Astrocyte (in vitro differentiated cells and primary cell): Measurements from ENCODE around the gene PAFAH2. TPM values are rescaled to one million over a fixed set of nuclear protein-coding genes. Genes with fewer than 3 reads are reported as not detected.

Source experiments
- DNase-seq: peaks from one replicate; pipeline ENCODE4 v3.0.0-alpha.2; 2010; ENCODE audit warnings: low read depth
- FAIRE-seq: peaks from 2 replicates; lab custom pipeline; 2011; peaks lifted over from hg19 to GRCh38; lab: Jason Lieb, UNC
- H2AFZ ChIP-seq: 2 replicates; pipeline ENCODE4 v1.6.0; 2012; ENCODE audit warnings: low read depth, low read length, inconsistent platforms
- H3K27ac ChIP-seq: 2 replicates; pipeline ENCODE4 v1.5.1; 2011; ENCODE audit warnings: low read depth, low read length, inconsistent platforms
- H3K27me3 ChIP-seq: 2 replicates; pipeline ENCODE4 v1.6.0; 2011; ENCODE audit warnings: low read length, inconsistent platforms; ENCODE audit not compliant: insufficient read depth
- H3K36me3 ChIP-seq: 2 replicates; pipeline ENCODE4 v1.5.1; 2011; ENCODE audit warnings: low read length, inconsistent platforms; ENCODE audit not compliant: insufficient read depth
- H3K4me1 ChIP-seq: 2 replicates; pipeline ENCODE4 v1.5.1; 2011; ENCODE audit warnings: low read length, inconsistent platforms; ENCODE audit not compliant: insufficient read depth
- H3K4me2 ChIP-seq: 2 replicates; pipeline ENCODE4 v1.6.0; 2012; ENCODE audit warnings: low read length, inconsistent platforms
- H3K4me3 ChIP-seq: 2 replicates; pipeline ENCODE4 v1.5.1; 2011; ENCODE audit warnings: low read depth, mild to moderate bottlenecking, low read length, inconsistent platforms; ENCODE audit not compliant: insufficient read depth
- H3K79me2 ChIP-seq: 2 replicates; pipeline ENCODE4 v1.6.0; 2012; ENCODE audit warnings: mild to moderate bottlenecking, low read length, inconsistent platforms; ENCODE audit not compliant: insufficient read depth
- H3K9ac ChIP-seq: 2 replicates; pipeline ENCODE4 v1.6.0; 2012; ENCODE audit warnings: mild to moderate bottlenecking, low read length, inconsistent platforms
- H3K9me3 ChIP-seq: 2 replicates; pipeline ENCODE4 v1.5.1; 2012; ENCODE audit warnings: low read depth, mild to moderate bottlenecking, low read length, inconsistent platforms; ENCODE audit not compliant: insufficient read depth
- H4K20me1 ChIP-seq: 2 replicates; pipeline ENCODE4 v1.6.0; 2012; ENCODE audit warnings: low read length, inconsistent platforms; ENCODE audit not compliant: insufficient read depth
- H3K27ac Mint-ChIP-seq: one replicate; pipeline ENCODE4 v1.8.0; 2021; ENCODE audit warnings: mild to moderate bottlenecking, mixed read lengths; ENCODE audit not compliant: unreplicated experiment
- H3K27me3 Mint-ChIP-seq: one replicate; pipeline ENCODE4 v1.8.0; 2021; ENCODE audit warnings: low read depth, mixed read lengths; ENCODE audit not compliant: unreplicated experiment
- H3K36me3 Mint-ChIP-seq: one replicate; pipeline ENCODE4 v1.8.0; 2021; ENCODE audit warnings: low read depth, mixed read lengths; ENCODE audit not compliant: unreplicated experiment
- H3K4me1 Mint-ChIP-seq: one replicate; pipeline ENCODE4 v1.8.0; 2021; ENCODE audit warnings: low read depth, mixed read lengths; ENCODE audit not compliant: unreplicated experiment
- H3K4me3 Mint-ChIP-seq: one replicate; pipeline ENCODE4 v1.8.0; 2021; ENCODE audit warnings: mild to moderate bottlenecking, moderate library complexity, mixed read lengths; ENCODE audit not compliant: unreplicated experiment
- H3K9me3 Mint-ChIP-seq: one replicate; pipeline ENCODE4 v1.8.0; 2021; ENCODE audit warnings: mild to moderate bottlenecking, mixed read lengths; ENCODE audit not compliant: unreplicated experiment
- EZH2 ChIP-seq: IDR thresholded peaks from 2 replicates; pipeline ENCODE4 v1.6.1; 2012; ENCODE audit warnings: mild to moderate bottlenecking, low read length, inconsistent platforms; ENCODE audit not compliant: insufficient read depth
- total RNA-seq: library from RNA; stranded (reverse); gene quantifications from 2 replicates; pipeline ENCODE4 v1.2.1, GENCODE V29; 2021
- TF ChIP-seq, protein P1 (sequence below): IDR thresholded peaks from 2 replicates; pipeline ENCODE4 v1.5.1; 2011; ENCODE audit warnings: low read depth, mild to moderate bottlenecking, inconsistent platforms, low read length, moderate library complexity; ENCODE audit not compliant: insufficient read depth

The PAFAH2 gene
- total RNA-seq, 1 donor from 2014 or later = 14.1 TPM

DNA sequence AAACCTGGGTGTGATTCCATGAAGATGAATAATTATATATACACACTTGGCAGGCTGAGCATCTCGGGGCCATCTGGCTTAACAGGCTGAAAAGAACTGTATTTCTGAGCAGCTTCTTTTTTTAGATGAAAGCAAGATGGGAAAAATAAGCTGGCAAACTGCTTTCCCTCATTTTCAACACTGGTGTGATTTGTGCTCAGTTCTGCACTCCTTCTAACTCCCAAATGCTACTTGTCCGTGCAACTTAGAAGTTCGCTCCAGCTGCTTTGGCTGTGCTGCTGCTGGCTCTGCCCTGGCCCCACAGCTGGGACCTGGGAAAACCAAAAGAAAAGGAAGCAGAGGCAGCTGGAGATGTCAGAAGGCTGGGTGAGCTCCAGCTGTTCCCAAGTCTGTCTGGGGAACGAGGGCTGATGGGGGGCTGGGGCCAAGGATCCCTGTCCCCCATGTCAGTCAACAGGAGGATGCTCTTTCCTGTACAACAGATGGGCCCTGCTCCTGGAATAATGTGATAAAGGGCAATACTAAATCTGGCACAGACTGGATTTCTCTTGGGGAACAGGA, 44.9 kb downstream of the PAFAH2 start:
- Histone ChIP-seq H3K36me3 (no peaks in the 10 kb centered on the region), H3K9me3 (no peaks in the 10 kb centered on the region), H3K4me3 (no peak overlapping the region), H2AFZ (no peak overlapping the region), H4K20me1 (no peaks in the 10 kb centered on the region), H3K4me2 (peak overlapping the region; percentile 30), H3K27me3 (no peaks in the 10 kb centered on the region), H3K4me1 (peaks cover 8% of the 10 kb centered on the region), H3K79me2 (no peaks in the 10 kb centered on the region), H3K9ac (no peak overlapping the region), H3K27ac (no peak overlapping the region)
- no peak overlapping the region for H3K27ac Mint-ChIP-seq
- no peak for TF ChIP-seq EZH2
- TF ChIP-seq, protein P1, sequence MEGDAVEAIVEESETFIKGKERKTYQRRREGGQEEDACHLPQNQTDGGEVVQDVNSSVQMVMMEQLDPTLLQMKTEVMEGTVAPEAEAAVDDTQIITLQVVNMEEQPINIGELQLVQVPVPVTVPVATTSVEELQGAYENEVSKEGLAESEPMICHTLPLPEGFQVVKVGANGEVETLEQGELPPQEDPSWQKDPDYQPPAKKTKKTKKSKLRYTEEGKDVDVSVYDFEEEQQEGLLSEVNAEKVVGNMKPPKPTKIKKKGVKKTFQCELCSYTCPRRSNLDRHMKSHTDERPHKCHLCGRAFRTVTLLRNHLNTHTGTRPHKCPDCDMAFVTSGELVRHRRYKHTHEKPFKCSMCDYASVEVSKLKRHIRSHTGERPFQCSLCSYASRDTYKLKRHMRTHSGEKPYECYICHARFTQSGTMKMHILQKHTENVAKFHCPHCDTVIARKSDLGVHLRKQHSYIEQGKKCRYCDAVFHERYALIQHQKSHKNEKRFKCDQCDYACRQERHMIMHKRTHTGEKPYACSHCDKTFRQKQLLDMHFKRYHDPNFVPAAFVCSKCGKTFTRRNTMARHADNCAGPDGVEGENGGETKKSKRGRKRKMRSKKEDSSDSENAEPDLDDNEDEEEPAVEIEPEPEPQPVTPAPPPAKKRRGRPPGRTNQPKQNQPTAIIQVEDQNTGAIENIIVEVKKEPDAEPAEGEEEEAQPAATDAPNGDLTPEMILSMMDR = no peak
- peaks cover 14% of the 10 kb centered on the region for H3K36me3 Mint-ChIP-seq
- no peak for FAIRE-seq
- H3K27me3 Mint-ChIP-seq = no peaks in the 10 kb centered on the region
- peaks cover 6% of the 10 kb centered on the region for H3K9me3 Mint-ChIP-seq
- H3K4me3 Mint-ChIP-seq = no peak overlapping the region
- peak; percentile 34 for DNase-seq
- H3K4me1 Mint-ChIP-seq = peaks cover 2% of the 10 kb centered on the region

DNA sequence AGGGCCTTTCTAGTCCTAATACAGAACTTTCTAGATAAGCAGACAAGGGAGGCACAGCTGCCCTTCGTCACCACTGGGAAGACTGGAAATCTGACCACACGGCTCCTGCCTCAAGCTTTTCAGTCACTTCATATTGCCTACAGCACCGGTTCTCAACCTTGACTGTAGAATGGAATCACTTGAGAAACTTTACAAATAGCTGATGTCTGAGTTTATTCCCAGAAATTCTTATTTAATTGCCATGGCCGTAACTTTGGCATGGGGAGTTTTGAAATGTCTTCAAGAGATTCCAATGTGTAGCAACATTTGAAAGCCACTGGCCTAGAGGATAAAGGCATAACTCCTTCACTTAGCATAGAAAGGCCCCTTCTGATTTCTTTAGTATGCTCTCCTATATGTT, 49.2 kb downstream of the PAFAH2 start:
- TF ChIP-seq, protein P1 = no peak
- TF ChIP-seq EZH2 = no peak
- peaks cover 2% of the 10 kb centered on the region for H3K4me1 Mint-ChIP-seq

DNA sequence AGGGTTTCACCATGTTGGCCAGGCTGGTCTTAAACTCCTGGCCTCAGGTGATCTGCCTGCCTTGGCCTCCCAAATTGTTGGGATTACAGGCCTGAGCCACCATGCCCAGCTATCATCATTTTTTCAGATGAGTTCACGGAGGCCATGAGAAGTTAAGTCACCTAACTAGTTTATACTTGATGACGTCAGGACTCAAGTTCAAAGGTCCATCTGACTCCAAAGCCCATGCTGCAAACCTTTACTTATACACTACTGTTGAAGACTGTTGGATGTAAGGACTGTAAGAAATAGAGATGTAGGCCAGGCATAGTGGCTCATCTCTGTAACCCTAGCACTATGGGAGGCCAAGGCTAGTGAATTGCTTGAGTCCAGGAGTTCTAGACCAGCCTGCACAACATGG, 50.8 kb downstream of the PAFAH2 start:
- H3K79me2 ChIP-seq = no peaks in the 10 kb centered on the region
- H2AFZ ChIP-seq = no peak overlapping the region
- no peak overlapping the region for H3K4me3 Mint-ChIP-seq
- H3K4me1 ChIP-seq = no peaks in the 10 kb centered on the region
- H3K9me3 Mint-ChIP-seq = peaks cover 31% of the 10 kb centered on the region
- H3K4me1 Mint-ChIP-seq = no peaks in the 10 kb centered on the region
- H3K27me3 Mint-ChIP-seq = no peaks in the 10 kb centered on the region
- no peak overlapping the region for H3K4me2 ChIP-seq
- FAIRE-seq (no peak), DNase-seq (no peak)
- TF ChIP-seq, protein P1 = no peak
- TF ChIP-seq EZH2 = no peak
- H3K27me3 ChIP-seq = no peaks in the 10 kb centered on the region
- H4K20me1 ChIP-seq = no peaks in the 10 kb centered on the region
- no peaks in the 10 kb centered on the region for H3K9me3 ChIP-seq
- peaks cover 3% of the 10 kb centered on the region for H3K36me3 Mint-ChIP-seq
- no peaks in the 10 kb centered on the region for H3K36me3 ChIP-seq
- H3K9ac ChIP-seq = no peak overlapping the region
- no peak overlapping the region for H3K27ac ChIP-seq
- H3K27ac Mint-ChIP-seq = no peak overlapping the region
- H3K4me3 ChIP-seq = no peak overlapping the region

More for the DNA sequence above, 49.2 kb downstream of the PAFAH2 start:
- FAIRE-seq (no peak), DNase-seq (no peak)
- no peak overlapping the region for H3K9ac ChIP-seq
- H3K4me1 ChIP-seq = peaks cover 7% of the 10 kb centered on the region
- no peaks in the 10 kb centered on the region for H3K27me3 Mint-ChIP-seq
- no peaks in the 10 kb centered on the region for H3K9me3 ChIP-seq
- no peak overlapping the region for H2AFZ ChIP-seq
- H3K36me3 ChIP-seq = no peaks in the 10 kb centered on the region
- no peak overlapping the region for H3K4me3 Mint-ChIP-seq
- no peaks in the 10 kb centered on the region for H3K79me2 ChIP-seq
- H3K4me3 ChIP-seq = no peak overlapping the region
- H3K27ac ChIP-seq = no peak overlapping the region
- no peaks in the 10 kb centered on the region for H3K27me3 ChIP-seq
- H4K20me1 ChIP-seq = no peaks in the 10 kb centered on the region
- H3K36me3 Mint-ChIP-seq = peaks cover 3% of the 10 kb centered on the region
- H3K9me3 Mint-ChIP-seq = peaks cover 19% of the 10 kb centered on the region
- no peak overlapping the region for H3K27ac Mint-ChIP-seq
- no peak overlapping the region for H3K4me2 ChIP-seq
